Duodenal mucosa (tissue), 2 donors: ENCODE results near the gene MIDN.

Experiments used
- H3K27ac ChIP-seq: one replicate; pipeline ENCODE4 v1.7.0; 2013; ENCODE audit warnings: low read depth, low read length
- H3K27me3 ChIP-seq, 2 donors: one replicate each; pipeline ENCODE4 v1.7.0; 2013; ENCODE audit warnings: low read length in 2 of 2, control low read depth in 1 of 2; ENCODE audit not compliant: insufficient read depth in 2 of 2, control insufficient read depth in 1 of 2
- H3K36me3 ChIP-seq, 2 donors: one replicate each; pipeline ENCODE4 v1.7.0; 2013; ENCODE audit warnings: low read length in 2 of 2, control low read depth in 1 of 2; ENCODE audit not compliant: insufficient read depth in 2 of 2, control insufficient read depth in 1 of 2
- H3K4me1 ChIP-seq, 2 donors: one replicate each; pipeline ENCODE4 v1.7.0; 2013; ENCODE audit warnings: low read length in 2 of 2, control low read depth in 1 of 2; ENCODE audit not compliant: insufficient read depth in 2 of 2, control insufficient read depth in 1 of 2
- H3K4me3 ChIP-seq, 2 donors: one replicate each; pipeline ENCODE4 v1.7.0; 2013; ENCODE audit warnings: low read length in 2 of 2, low read depth in 1 of 2
- H3K9ac ChIP-seq, 2 donors: one replicate each; pipeline ENCODE4 v1.7.0; 2013; ENCODE audit warnings: low read length in 2 of 2, low read depth in 1 of 2
- H3K9me3 ChIP-seq, 2 donors: one replicate each; pipeline ENCODE4 v1.7.0; 2013; ENCODE audit warnings: low read length in 2 of 2, control low read depth in 1 of 2; ENCODE audit not compliant: control insufficient read depth in 1 of 2

The MIDN gene

DNA sequence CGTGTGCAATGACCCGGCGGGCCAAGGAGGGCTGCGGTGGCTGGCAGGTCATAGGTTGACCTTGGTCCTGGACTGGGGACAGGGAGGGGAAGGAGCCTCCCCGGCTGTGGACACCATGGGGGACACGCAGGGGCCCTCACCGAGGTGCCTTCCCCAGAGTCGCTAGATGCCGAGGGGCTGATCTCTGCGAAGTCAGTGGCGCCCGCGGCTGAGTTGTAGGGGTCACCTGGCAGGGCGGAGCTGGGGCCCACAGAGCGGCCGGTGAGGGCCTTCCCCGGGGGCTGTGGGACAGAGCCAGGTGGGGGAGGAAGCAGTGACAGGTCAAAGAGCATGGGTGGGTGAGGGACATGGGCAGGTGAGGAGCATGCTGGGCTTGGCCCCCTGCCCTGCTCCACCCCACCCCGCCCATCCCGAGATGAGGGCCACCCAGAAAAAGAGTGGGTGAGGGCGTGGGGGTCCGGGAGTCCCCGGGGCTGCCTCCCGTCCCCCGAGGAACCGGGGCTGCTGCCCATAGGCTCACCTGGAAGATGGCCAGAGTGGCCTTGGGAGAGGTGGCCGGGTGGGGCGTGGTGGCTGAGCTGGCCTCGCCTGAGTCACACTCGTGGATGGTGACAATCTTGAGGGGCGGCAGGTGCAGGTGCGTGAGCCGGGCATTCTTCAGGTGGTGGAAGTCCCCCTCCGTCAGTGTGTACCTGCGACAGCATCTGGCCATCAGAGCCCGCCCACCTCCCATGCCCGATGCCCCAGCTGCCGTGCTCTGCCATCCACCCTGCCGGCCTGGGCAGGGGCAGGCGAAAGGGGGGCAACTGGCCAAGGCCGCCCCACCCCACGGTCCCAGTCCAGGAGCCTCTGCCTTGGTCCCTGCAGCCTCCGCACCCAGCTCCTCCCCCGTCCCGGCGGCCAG, 14.1 kb upstream of the MIDN start:
- peaks cover 0 to 31% of the 10 kb centered on the region in 2 donors for H3K4me1 ChIP-seq
- no peaks in the 10 kb centered on the region for H3K9me3 ChIP-seq
- H3K9ac ChIP-seq: no peak overlapping the region
- H3K36me3 ChIP-seq: no peaks in the 10 kb centered on the region
- H3K4me3 ChIP-seq: no peak overlapping the region
- no peak overlapping the region for H3K27ac ChIP-seq
- peaks cover 27 to 31% of the 10 kb centered on the region in 2 donors for H3K27me3 ChIP-seq

DNA sequence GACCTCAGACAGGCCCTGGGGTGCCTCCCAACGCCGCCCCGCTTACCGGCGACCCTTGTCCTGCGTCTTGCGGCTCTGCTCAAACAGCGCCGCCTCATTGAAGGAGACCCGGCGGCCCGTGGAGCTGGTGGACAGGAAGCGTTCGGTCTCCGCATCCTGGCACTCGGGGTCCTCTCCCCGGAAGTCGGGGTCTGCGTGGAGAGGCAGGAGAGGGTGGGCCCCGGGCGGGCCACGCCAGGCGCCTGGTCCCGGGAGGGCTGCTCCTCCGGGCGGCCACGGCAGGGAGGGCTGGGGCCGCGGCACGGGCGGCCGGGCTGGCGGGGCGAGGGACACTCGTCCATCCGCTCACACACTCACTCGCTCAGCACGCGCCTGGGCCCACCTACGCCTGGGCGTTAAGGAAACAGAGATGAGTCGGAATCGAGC, 13.4 kb upstream of the MIDN start:
- H3K4me1 ChIP-seq: peaks cover 0 to 31% of the 10 kb centered on the region in 2 donors
- peaks cover 27 to 31% of the 10 kb centered on the region in 2 donors for H3K27me3 ChIP-seq
- no peaks in the 10 kb centered on the region for H3K36me3 ChIP-seq
- no peaks in the 10 kb centered on the region for H3K9me3 ChIP-seq
- no peak overlapping the region for H3K4me3 ChIP-seq
- no peak overlapping the region for H3K9ac ChIP-seq
- no peak overlapping the region for H3K27ac ChIP-seq

GRCh38 chr19:1235625-1236538, 12.5 kb upstream of the MIDN start:
- no peak overlapping the region for H3K4me3 ChIP-seq
- no peak overlapping the region for H3K27ac ChIP-seq

DNA sequence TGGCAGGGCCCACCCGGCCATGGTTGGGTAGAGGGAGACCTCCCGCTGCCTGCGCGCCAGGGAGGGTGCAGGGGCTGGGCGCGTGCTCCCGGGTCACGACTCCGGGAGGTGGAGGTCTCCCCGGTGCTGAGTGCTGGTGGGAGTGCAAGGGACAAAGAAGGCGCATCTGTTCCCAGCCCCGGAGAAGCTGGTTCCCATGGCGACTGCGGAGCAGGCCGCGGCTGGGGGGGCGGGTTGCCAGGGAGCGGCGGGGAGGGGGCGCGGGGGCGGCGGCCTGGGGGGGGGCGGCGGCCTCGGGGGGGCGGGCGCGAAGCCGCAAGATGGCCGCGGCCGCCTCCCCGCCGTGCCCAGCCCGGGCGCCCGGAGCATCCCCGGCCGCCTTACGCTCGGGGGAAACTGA, 11.8 kb upstream of the MIDN start:
- peaks cover 0 to 40% of the 10 kb centered on the region in 2 donors for H3K4me1 ChIP-seq
- no peaks in the 10 kb centered on the region for H3K9me3 ChIP-seq
- H3K27me3 ChIP-seq: peaks cover 27 to 30% of the 10 kb centered on the region in 2 donors
- H3K9ac ChIP-seq: no peak overlapping the region
- H3K36me3 ChIP-seq: no peaks in the 10 kb centered on the region
- H3K27ac ChIP-seq: no peak overlapping the region
- no peak overlapping the region for H3K4me3 ChIP-seq

More at GRCh38 chr19:1235625-1236538, 12.5 kb upstream of the MIDN start:
- no peaks in the 10 kb centered on the region for H3K9me3 ChIP-seq
- peaks cover 27 to 31% of the 10 kb centered on the region in 2 donors for H3K27me3 ChIP-seq
- H3K9ac ChIP-seq: no peak overlapping the region
- H3K36me3 ChIP-seq: no peaks in the 10 kb centered on the region
- peaks cover 0 to 33% of the 10 kb centered on the region in 2 donors for H3K4me1 ChIP-seq

GRCh38 chr19:1237027-1237659, 11.2 kb upstream of the MIDN start:
- Histone ChIP-seq H3K27ac (no peak overlapping the region), H3K9ac (no peak overlapping the region), H3K27me3 (peaks cover 27 to 28% of the 10 kb centered on the region in 2 donors), H3K4me3 (peak overlapping the region; percentile 29 to 48), H3K4me1 (peaks cover 0 to 42% of the 10 kb centered on the region in 2 donors), H3K9me3 (no peaks in the 10 kb centered on the region), H3K36me3 (no peaks in the 10 kb centered on the region)

- peak within 1 kb of the TSS in 1 of 2 donors; percentile 32 for H3K9ac ChIP-seq
- no peaks in the 10 kb centered on the region for H3K9me3 ChIP-seq
- peaks cover 27 to 28% of the 10 kb centered on the region in 2 donors for H3K27me3 ChIP-seq
- H3K27ac ChIP-seq: peak within 1 kb of the TSS; percentile 6
- peak within 1 kb of the TSS; percentile 40 to 48 for H3K4me3 ChIP-seq
- no peaks in the 10 kb centered on the region for H3K36me3 ChIP-seq
- H3K4me1 ChIP-seq: peaks cover 0 to 44% of the 10 kb centered on the region in 2 donors
These were observed 10.5 kb upstream of the MIDN start, which contains the start of gene CBARP for GRCh38 chr19:1237754-1238368. CBARP (minus strand) TSS chr19:1238005; CDS start chr19:1236100, 1,905 bp downstream.

DNA sequence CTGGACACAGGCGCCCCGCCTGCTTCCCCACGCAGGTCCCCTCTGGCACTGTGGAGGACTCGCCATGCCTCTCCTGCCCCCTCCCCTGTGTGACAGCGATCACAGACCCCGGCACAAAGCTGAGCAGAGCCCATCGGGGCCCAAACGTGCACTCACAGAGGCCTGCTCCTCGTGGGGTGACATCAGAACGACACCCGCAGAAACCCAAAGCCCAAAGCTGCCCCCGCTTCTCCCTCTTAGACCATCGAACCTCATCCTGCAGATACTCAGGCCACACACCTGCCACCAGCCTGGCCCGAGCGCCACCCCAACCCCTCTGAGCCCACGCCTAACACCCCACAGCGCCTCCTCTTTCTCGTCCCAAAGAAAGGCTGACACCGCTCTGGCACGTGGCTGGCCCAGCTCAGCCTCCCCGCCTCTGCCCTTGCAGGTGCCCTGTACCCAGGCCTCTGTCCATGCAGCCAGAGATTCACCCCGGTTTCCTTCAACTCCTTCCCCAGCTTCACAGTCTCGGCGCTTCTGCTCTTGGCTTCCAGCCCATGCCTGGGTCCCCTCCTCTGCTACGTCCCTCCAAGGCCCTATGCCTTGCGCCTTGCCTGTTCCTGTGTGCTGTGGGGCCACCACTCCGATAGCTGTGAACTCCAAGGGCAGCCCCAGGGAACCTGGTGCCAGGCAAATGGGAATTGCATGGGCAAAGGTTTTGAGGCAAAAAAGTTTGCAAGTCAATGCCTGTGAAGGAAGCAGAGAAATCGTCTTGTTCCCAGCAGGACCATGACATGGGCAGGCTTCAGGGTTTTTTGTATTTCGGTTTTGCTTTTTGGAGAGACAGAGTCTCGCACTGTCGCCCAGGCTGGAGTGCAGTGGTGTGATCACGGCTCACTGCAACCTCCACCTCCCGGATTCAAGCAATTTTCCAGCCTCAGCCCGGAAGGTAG, 9.7 kb upstream of the MIDN start:
- Histone ChIP-seq H3K27ac (peak overlapping the region; percentile 6), H3K4me3 (peak overlapping the region; percentile 36 to 40), H3K36me3 (no peaks in the 10 kb centered on the region), H3K9ac (peak overlapping the region in 1 of 2 donors; percentile 32), H3K9me3 (no peaks in the 10 kb centered on the region), H3K27me3 (peaks cover 25 to 27% of the 10 kb centered on the region in 2 donors), H3K4me1 (peaks cover 3 to 46% of the 10 kb centered on the region in 2 donors)

DNA sequence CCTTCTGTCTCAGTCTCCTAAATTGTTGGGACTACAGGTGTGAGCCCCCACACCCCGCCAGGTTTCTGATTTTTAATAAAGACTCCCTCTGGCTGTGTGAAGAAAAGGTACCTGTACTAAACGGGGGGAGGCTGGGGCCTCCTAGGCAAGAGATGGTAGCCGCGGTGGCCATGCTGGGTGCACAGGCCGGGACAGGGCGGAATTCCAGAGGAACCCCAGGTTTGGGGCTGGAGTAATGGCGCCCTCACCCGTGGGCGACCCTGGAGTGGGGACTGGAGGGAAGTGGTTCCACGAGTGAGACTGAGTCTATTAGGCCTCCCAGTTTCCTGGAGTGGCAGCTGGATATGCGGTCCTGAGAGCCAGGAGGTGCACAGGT, 9.0 kb upstream of the MIDN start:
- no peak overlapping the region for H3K9ac ChIP-seq
- H3K27ac ChIP-seq: no peak overlapping the region
- peaks cover 19 to 24% of the 10 kb centered on the region in 2 donors for H3K27me3 ChIP-seq
- peaks cover 11 to 51% of the 10 kb centered on the region in 2 donors for H3K4me1 ChIP-seq
- no peaks in the 10 kb centered on the region for H3K36me3 ChIP-seq
- no peak overlapping the region for H3K4me3 ChIP-seq
- no peaks in the 10 kb centered on the region for H3K9me3 ChIP-seq
